Hepatic stellate cell (primary cell): ENCODE data around the gene ZSCAN31.
"Not testable (repeated sequence)": the region's sequence is repeated elsewhere in the genome, so short reads cannot be mapped to it uniquely, and the experiment has no call there.

Experiments used
- DNase-seq: peaks from one replicate; pipeline ENCODE4 v3.0.0; 2011; ENCODE audit warnings: low spot score

The ZSCAN31 gene

DNA sequence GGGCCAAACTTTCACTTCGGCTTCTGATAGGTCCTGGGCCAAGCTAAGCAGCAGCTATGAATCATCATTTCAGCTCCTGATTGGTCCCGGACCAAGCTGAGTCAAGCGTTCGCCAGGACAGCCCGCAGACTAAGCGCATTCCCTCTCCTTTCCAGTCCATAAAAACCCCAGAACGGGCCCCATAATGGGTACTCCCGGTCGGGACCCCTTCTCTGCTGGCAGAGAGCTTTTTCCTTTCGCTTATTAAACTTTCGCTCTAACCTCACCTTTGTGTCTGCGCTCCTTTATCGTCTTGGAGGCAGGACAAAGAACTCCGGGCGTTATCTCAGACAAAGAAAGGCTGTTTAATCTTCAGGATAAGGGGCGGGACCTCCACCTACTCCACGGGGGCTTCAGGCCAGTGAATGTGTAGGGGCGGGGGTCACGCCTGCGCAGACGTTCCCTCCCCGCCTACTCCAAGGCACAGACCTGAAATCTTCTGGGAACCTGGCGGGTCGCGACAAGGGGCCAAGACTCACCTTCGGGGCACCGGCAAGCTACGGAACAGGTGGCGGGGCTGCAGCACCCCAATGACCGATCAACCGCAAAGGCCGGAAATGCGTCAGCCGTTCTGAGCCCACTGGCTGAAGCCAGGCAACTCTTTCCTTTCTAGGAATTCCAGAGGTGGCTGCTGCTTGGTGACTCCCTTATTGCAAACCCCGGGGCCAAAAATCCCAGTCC, at the start of gene ZSCAN31:
TSS of gene ZSCAN31 (minus strand) at position 585 of the 720 bp plus-strand sequence. CDS start 6,465 bp downstream, outside the sequence.
- DNase-seq: peak; percentile 92

DNA sequence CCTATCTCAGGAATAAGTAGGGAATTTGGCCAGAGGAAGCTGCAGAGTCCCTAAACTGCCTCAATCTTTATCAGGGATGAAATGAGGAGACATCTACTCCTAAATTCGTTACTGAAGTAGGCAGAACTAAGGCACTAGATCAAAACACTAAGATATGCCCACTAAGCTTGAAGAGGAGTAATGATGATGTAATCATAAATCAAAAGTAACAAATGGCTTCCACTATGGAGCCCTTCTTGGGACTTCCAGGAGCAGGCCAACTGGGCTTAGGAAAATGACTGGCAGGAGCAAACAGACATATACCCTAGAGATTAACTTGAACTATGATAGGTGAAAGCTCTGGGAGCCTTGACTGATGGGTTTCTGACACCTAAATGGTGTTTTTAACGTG, 48.2 kb upstream of the ZSCAN31 start:
- DNase-seq: no peak

GRCh38 chr6:28383235-28384142, 47.5 kb upstream of the ZSCAN31 start:
- peak; percentile 74 for DNase-seq

DNA sequence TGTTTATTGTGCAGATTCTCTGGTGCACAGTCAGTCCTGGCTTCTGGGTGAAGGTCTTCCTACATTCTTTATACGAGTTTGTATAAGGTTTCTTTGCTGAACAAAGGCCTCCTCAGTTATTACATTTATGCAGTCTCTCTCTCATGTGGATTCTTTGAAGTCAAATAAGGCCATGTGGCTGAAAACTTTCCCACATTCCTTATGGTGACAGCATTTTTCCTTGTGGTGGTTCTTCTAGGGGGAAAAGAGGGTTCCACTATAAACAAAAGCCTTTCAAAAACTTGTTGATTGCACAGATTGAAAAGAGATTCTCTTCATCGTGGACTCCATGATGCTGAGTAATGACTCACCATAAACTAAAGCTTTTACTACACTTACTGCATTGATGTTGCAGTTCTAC, 44.4 kb upstream of the ZSCAN31 start:
- DNase-seq: no peak

GRCh38 chr6:28378644-28379043, 42.7 kb upstream of the ZSCAN31 start:
- no peak for DNase-seq

- no peak for DNase-seq
These were observed 41.9 kb upstream of the ZSCAN31 start for GRCh38 chr6:28377879-28378278.

- no peak for DNase-seq
These were observed 38.0 kb upstream of the ZSCAN31 start for GRCh38 chr6:28373925-28374324.

- DNase-seq: no peak
These were observed 35.9 kb upstream of the ZSCAN31 start for GRCh38 chr6:28371706-28372451.

- no peak for DNase-seq
These were observed 35.3 kb upstream of the ZSCAN31 start for GRCh38 chr6:28371280-28371679.

- no peak for DNase-seq
These were observed 34.5 kb upstream of the ZSCAN31 start for GRCh38 chr6:28370440-28370839.

- DNase-seq: no peak
These were observed 33.5 kb upstream of the ZSCAN31 start for GRCh38 chr6:28369463-28369862.

DNA sequence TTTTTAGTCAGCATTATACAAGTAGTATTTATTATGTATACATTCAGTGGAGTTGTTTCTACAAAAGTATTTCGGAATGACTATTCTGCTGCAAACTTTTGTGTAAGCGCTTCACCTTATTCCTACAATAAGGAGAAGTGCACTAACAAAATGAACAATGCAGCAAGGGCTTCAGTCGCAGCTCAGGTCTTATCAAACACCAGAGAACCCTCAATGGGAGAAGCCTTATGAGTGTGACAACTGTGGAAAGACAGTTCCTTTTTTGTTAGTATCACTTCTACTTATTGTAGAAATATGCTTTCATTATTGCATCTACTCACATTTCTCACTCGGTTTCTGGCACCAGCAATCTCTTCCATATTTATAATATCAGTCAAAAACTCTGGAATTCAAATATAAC, 32.6 kb upstream of the ZSCAN31 start:
- DNase-seq: no peak

GRCh38 chr6:28365590-28365989, 29.6 kb upstream of the ZSCAN31 start:
- not testable (repeated sequence) for DNase-seq

- DNase-seq: no peak
These were observed 25.0 kb upstream of the ZSCAN31 start for GRCh38 chr6:28360961-28361360.

DNA sequence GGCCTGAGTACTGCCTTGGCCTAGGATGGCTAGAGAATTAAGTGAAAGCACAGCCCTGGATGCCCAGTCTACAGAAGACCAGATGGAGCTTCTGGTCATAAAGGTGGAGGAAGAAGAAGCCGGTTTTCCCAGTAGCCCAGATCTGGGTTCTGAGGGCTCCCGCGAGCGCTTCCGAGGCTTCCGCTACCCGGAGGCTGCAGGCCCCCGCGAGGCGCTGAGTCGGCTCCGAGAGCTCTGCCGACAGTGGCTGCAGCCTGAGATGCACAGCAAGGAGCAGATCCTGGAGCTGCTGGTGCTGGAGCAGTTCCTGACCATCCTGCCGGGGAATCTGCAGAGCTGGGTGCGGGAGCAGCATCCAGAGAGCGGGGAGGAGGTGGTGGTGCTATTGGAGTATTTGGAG, 23.6 kb upstream of the ZSCAN31 start:
- not testable (repeated sequence) for DNase-seq

DNA sequence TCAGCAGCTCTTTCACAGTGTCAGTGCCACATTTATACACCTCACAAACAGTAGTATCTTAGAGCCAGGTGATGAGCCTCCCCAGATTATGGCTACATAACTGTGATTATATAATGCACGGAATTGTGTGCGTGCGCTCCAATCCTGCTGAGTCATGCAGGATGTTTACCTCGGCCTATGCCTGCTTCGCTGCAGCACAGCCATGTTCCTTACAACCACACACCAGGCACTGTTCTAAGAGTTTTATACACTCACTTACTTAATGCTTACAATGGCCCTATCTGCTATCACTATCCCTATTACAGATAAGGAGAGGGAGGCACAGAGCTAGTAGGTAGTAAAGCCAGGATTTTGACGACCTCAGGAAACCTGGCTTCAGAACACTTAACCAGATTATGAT, 21.1 kb upstream of the ZSCAN31 start:
- no peak for DNase-seq

DNA sequence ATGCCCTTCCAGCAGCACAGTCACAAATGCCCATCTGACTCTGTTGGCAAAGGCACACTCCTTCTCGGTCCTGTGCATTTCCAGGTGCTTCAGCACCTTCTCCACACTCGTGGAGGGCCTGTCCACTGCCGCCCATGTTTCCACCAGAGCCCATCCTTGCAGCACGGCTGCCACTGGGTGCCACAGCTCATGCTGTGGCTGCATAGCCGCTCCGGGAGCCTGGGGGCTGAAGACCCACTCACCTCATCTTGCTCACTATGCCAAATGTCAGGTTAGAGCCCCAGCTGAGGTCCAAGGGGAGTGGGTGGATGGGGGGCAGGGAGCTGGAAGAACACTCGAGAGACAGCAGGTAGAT, 20.7 kb upstream of the ZSCAN31 start:
- no peak for DNase-seq

- peak; percentile 71 for DNase-seq
These were observed 20.1 kb upstream of the ZSCAN31 start for GRCh38 chr6:28355743-28356665.

DNA sequence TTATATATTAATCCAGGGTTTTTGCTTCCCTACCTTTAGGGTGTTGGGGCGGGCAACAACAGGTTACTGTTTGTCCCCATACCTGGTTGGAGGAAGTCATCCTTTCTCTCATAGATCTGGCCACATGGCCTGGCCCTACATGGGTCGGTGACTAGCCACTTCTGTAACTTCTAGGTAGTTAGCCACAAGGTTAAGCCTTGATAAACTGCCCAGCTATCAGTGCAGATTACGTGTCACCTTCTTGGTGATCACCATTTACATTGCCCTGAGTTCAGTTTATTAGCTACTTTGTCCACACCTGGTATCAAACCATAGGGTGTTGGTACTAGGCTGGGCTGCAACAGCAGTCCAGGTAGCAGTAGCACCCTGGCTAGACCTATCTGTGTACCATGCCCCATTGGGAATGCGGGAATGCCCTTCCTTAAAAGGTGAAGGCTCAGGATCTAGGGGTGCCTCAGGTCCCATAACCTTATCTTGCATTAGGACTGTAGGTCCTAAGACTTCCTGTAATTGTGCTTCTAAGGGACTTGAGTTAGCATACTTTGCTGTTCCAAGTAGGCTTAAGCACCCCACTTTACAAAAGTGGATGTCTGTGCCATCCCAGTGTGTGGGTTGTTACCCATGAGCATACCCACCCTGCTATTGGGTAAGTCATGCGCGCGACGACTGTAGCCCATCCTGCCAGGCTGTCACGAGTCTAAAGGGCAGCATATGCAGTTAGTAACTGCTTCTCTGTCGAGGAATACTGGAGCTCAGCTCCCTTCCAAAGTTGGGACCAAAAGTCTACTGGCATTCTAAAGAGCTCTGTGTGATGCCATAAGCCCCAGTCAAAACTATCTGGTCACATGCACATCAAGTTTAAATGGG, 19.0 kb upstream of the ZSCAN31 start:
- DNase-seq: no peak

GRCh38 chr6:28353981-28354676, 18.2 kb upstream of the ZSCAN31 start:
- no peak for DNase-seq
